PC-9 (cell line): ENCODE results near the gene EMP1. TPM values are rescaled to one million over a fixed set of nuclear protein-coding genes. Genes with fewer than 3 reads are reported as not detected.

Experiments used
- BruUV-seq: library from RNA; stranded (reverse); fragments of 400-500 nt; replicated peaks from 2 replicates; lab custom pipeline; 2021; lab: Mats Ljungman, UMichigan
- CTCF ChIA-PET: fragments of 300-600 bp; sonication (Branson Sonifier 250); formaldehyde crosslinking; loops from one replicate; lab custom pipeline; 2022; ENCODE audit warnings: antibody characterized with exemption; lab: Charles Lee
- POLR2A ChIA-PET: fragments of 300-600 bp; sonication (Branson Sonifier 250); formaldehyde crosslinking; loops from one replicate; lab custom pipeline; 2022; ENCODE audit warnings: antibody characterized with exemption; ENCODE audit not compliant: unreplicated experiment; lab: Charles Lee
- DNase-seq, 2 experiments: peaks; one replicate each; pipeline versions ENCODE4 v3.0.0 to v3.0.0-alpha.2; 2015 to 2022; ENCODE audit warnings: mixed read lengths in 1 of 2
- H2AFZ ChIP-seq: fragments of 200-600 bp; sonication (generic); 2 replicates; pipeline ENCODE4 v1.8.1; 2017; ENCODE audit warnings: antibody characterized with exemption
- H3F3A ChIP-seq: fragments of 200-600 bp; sonication (generic); 2 replicates; pipeline ENCODE4 v1.8.1; 2017; ENCODE audit warnings: antibody characterized with exemption, mild to moderate bottlenecking, low read depth; ENCODE audit not compliant: insufficient read depth
- H3K27ac ChIP-seq: fragments of 200-600 bp; sonication (generic); 2 replicates; pipeline ENCODE4 v1.6.1; 2016; ENCODE audit warnings: mixed run types
- H3K27me3 ChIP-seq: fragments of 200-600 bp; sonication (generic); 2 replicates; pipeline ENCODE4 v1.6.1; 2016; ENCODE audit warnings: low read depth, mixed run types; ENCODE audit not compliant: insufficient read depth
- H3K36me3 ChIP-seq: fragments of 200-600 bp; sonication (generic); 2 replicates; pipeline ENCODE4 v1.6.1; 2016; ENCODE audit warnings: low read depth, mixed run types
- H3K4me1 ChIP-seq: fragments of 200-600 bp; sonication (generic); replicated peaks from 2 replicates; pipeline ENCODE4 v1.6.1; 2016; ENCODE audit warnings: mixed run types; ENCODE audit not compliant: insufficient read depth
- H3K4me2 ChIP-seq: fragments of 200-600 bp; sonication (generic); 2 replicates; pipeline ENCODE4 v1.6.1; 2017; ENCODE audit warnings: mixed run types
- H3K4me3 ChIP-seq: fragments of 200-600 bp; sonication (generic); 2 replicates; pipeline ENCODE4 v1.6.1; 2016; ENCODE audit warnings: mixed run types
- H3K79me2 ChIP-seq: fragments of 200-600 bp; sonication (generic); 2 replicates; pipeline ENCODE4 v1.6.1; 2017; ENCODE audit warnings: low read depth, mixed run types
- H3K9me2 ChIP-seq: fragments of 200-600 bp; sonication (generic); 2 replicates; pipeline ENCODE4 v1.8.1; 2017; ENCODE audit warnings: mild to moderate bottlenecking; ENCODE audit not compliant: insufficient read depth
- H3K9me3 ChIP-seq: fragments of 200-600 bp; sonication (generic); 2 replicates; pipeline ENCODE4 v1.8.1; 2016; ENCODE audit warnings: low read depth; ENCODE audit not compliant: insufficient read depth
- H4K20me1 ChIP-seq: fragments of 200-600 bp; sonication (generic); 2 replicates; pipeline ENCODE4 v1.8.1; 2017; ENCODE audit not compliant: insufficient read depth
- CTCF ChIP-seq: fragments of 200-600 bp; sonication (generic); conservative IDR thresholded peaks from 2 replicates; pipeline ENCODE4 v1.6.1; 2017; ENCODE audit warnings: mixed run types, antibody characterized with exemption, mild to moderate bottlenecking, moderate library complexity
- EZH2 ChIP-seq: fragments of 200-600 bp; sonication (generic); IDR thresholded peaks from 2 replicates; pipeline ENCODE4 v1.8.0; 2017; ENCODE audit warnings: antibody characterized with exemption, low read depth
- intact Hi-C: fragments of 100-400 bp; cut with micrococcal nuclease; formaldehyde crosslinking; loops from one replicate; pipeline ENCODE4 v1.10.0; 2022; ENCODE audit not compliant: unreplicated experiment
- total RNA-seq: library from RNA; stranded (reverse); gene quantifications from 2 replicates; pipeline ENCODE4 v1.2.3, GENCODE V29; 2021

Gene EMP1
- total RNA-seq, 1 experiment from 2014 or later: 909 TPM

DNA sequence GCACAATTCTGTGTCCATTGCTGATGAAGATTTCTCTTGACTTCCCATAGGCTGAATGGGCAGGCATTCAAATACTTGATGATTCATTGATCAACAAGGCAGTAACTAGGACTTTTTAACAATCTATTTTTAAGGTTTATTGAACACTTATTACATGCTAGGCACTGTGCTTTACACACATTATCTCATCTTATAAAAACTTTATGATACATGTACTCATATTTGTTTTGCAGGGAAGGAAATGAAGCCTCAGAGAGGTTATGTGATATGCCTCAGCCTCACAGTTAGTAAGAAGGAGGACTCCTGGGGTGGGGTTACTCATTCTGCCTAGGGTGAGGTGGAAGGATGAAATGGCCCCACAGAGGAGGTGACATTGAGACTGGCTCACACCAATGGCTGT, 12.9 kb upstream of the EMP1 start:
- Histone ChIP-seq H3F3A (peaks cover 28% of the 10 kb centered on the region), H3K79me2 (no peaks in the 10 kb centered on the region), H3K27me3 (no peaks in the 10 kb centered on the region), H3K4me3 (no peak overlapping the region), H3K4me2 (no peak overlapping the region), H3K9me2 (no peaks in the 10 kb centered on the region), H3K4me1 (peaks cover 72% of the 10 kb centered on the region), H3K27ac (0 out of 2 replicates have a peak overlapping the region, but pooled peaks have one; percentile 5), H3K36me3 (no peaks in the 10 kb centered on the region), H4K20me1 (no peaks in the 10 kb centered on the region), H3K9me3 (no peaks in the 10 kb centered on the region), H2AFZ (no peak overlapping the region)
- intact Hi-C loops: no loop called here
- BruUV-seq: no TSS peak
- DNase-seq: peak in 1 of 2 experiments; percentile 54
- POLR2A ChIA-PET: interaction anchor here (1.0 kb wide), 1 partner anchor 13 kb away, joined by 4 read pairs; the partner anchor contains the start of gene EMP1
- TF ChIP-seq EZH2 (no peak), CTCF (no peak)
- CTCF ChIA-PET: no interaction called here

DNA sequence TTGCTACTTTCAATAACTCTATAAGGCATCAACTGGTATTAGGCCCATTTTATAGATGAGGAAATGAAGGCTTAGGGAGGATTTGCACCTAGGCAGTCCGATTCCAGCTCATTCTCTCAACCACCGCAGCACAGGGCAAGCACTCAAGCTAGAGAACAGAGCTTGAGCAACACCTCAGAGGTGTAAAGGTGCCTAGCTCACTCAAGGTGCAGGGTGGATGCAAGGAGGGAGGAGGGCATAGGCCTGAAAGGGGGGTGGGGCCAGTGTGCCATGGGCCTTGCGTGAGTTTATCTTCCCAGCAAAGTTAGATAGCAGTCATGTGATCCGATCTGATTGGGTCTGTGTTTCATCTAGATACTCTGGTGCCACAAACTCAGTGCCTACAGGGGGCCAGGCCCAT, 10.2 kb upstream of the EMP1 start:
- H3K27ac ChIP-seq: no peak overlapping the region
- H3K27me3 ChIP-seq: no peaks in the 10 kb centered on the region
- no peak for TF ChIP-seq CTCF
- no peaks in the 10 kb centered on the region for H3K36me3 ChIP-seq
- no peaks in the 10 kb centered on the region for H4K20me1 ChIP-seq
- no peak overlapping the region for H2AFZ ChIP-seq
- no TSS peak for BruUV-seq
- H3K79me2 ChIP-seq: no peaks in the 10 kb centered on the region
- intact Hi-C loops: no loop called here
- H3K9me2 ChIP-seq: no peaks in the 10 kb centered on the region
- peaks cover 50% of the 10 kb centered on the region for H3K4me1 ChIP-seq
- H3K4me3 ChIP-seq: no peak overlapping the region
- H3K4me2 ChIP-seq: no peak overlapping the region
- POLR2A ChIA-PET: interaction anchor here (0.6 kb wide), 1 partner anchor 185 kb away, joined by 8 read pairs; no protein-coding TSS in a partner anchor
- DNase-seq: no peak
- no peaks in the 10 kb centered on the region for H3K9me3 ChIP-seq
- CTCF ChIA-PET: interaction anchor here (0.5 kb wide), 1 partner anchor 16 kb away, joined by 3 read pairs; no protein-coding TSS in a partner anchor
- H3F3A ChIP-seq: peaks cover 9% of the 10 kb centered on the region; the same call in 1 of the 2 replicates

GRCh38 chr12:13187399-13187798, 9.1 kb upstream of the EMP1 start:
- H3K36me3 ChIP-seq: no peaks in the 10 kb centered on the region
- peaks cover 9% of the 10 kb centered on the region; the same call in 1 of the 2 replicates for H3F3A ChIP-seq
- no TSS peak for BruUV-seq
- no peaks in the 10 kb centered on the region for H3K9me2 ChIP-seq
- H4K20me1 ChIP-seq: no peaks in the 10 kb centered on the region
- H2AFZ ChIP-seq: no peak overlapping the region
- no peak overlapping the region for H3K4me3 ChIP-seq
- intact Hi-C loops: no loop called here
- peak overlapping the region; percentile 54 for H3K27ac ChIP-seq
- no peaks in the 10 kb centered on the region for H3K9me3 ChIP-seq
- ChIA-PET CTCF (interaction anchor here (0.6 kb wide), 1 partner anchor 217 kb away, joined by 3 read pairs; no protein-coding TSS in a partner anchor), POLR2A (interaction anchor here (0.5 to 0.9 kb wide), 4 partner anchors 9 to 53 kb away, joined by 4 to 19 read pairs (median 5); partner anchors contain the start of gene EMP1)
- DNase-seq: peak; percentile 60 to 90
- H3K4me1 ChIP-seq: peaks cover 40% of the 10 kb centered on the region
- no peak for TF ChIP-seq EZH2
- TF ChIP-seq CTCF: no peak
- H3K79me2 ChIP-seq: no peaks in the 10 kb centered on the region
- H3K4me2 ChIP-seq: peak overlapping the region; percentile 15
- H3K27me3 ChIP-seq: no peaks in the 10 kb centered on the region
